Ovary (tissue), 3 donors: Measurements from ENCODE around the gene XYLT1.

ENCODE experiments used
- POLR2A ChIP-seq: fragments of 450-650 bp; IDR thresholded peaks from one replicate; pipeline ENCODE4 v1.6.1; 2017; ENCODE audit warnings: antibody characterized with exemption, mild to moderate bottlenecking, moderate library complexity
- TF ChIP-seq, protein P1 (sequence below), 3 donors: fragments of 450-650 bp in 2 of 3; fragments of 200-600 bp in 1 of 3; IDR thresholded peaks; one replicate each; pipeline versions ENCODE4 v1.5.1 to v1.8.0; 2016 to 2022; ENCODE audit warnings: antibody characterized with exemption in 3 of 3, mild to moderate bottlenecking in 1 of 3
- donor health status: DM: no; HTN: no; CAD: no.

DNA sequence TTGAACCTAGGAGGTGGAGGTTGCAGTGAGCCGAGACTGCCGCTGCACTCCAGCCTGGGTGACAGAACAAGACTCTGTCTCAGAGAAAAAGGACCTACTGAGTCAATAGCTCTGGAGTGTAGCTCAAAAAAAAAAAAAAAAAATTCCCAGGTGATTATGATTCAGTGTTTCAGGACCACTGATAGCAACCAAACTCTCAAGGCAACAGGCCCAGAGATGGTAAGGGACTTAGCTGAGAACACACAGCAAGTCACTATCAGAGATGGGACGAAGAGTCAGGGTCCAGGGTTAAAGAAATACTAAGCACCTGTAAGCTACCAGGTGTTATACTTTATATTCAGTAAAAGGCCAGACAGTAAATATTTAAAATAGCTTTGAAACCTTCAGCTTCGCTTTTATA, 335.3 kb downstream of the XYLT1 start:
- TF ChIP-seq, protein P1, sequence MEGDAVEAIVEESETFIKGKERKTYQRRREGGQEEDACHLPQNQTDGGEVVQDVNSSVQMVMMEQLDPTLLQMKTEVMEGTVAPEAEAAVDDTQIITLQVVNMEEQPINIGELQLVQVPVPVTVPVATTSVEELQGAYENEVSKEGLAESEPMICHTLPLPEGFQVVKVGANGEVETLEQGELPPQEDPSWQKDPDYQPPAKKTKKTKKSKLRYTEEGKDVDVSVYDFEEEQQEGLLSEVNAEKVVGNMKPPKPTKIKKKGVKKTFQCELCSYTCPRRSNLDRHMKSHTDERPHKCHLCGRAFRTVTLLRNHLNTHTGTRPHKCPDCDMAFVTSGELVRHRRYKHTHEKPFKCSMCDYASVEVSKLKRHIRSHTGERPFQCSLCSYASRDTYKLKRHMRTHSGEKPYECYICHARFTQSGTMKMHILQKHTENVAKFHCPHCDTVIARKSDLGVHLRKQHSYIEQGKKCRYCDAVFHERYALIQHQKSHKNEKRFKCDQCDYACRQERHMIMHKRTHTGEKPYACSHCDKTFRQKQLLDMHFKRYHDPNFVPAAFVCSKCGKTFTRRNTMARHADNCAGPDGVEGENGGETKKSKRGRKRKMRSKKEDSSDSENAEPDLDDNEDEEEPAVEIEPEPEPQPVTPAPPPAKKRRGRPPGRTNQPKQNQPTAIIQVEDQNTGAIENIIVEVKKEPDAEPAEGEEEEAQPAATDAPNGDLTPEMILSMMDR (IDR thresholded peaks at IDR 0.05) = no peak
- TF ChIP-seq POLR2A = no peak
